ENCODE data around the gene NUAK2.

The NUAK2 gene

DNA sequence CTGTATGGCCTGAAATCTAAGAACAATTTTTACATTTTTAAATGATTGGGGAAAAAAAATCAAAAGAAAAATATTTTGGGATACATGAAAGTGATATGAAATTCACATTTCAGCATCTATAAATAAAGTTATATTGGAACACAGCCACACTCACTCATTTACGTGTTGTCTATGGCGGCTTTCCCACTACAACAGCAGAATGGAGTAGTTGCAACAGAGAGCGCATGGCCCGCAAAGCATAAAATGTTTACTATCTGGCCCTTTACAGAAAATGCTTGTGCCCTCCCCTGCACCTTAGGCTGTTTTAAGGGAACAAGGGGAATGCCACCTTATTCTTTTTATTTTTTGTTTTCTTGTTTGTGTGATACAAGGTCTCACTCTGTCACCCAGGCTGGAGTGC lies 31.6 kb upstream of the NUAK2 start:
- no peaks in the 10 kb centered on the region for H3K36me3 Mint-ChIP-seq (ENCODE audit: low read depth)
- H3K9me3 Mint-ChIP-seq, result no peaks in the 10 kb centered on the region
- no peak overlapping the region for H3K27ac Mint-ChIP-seq
- H3K4me1 Mint-ChIP-seq (ENCODE audit: low read depth), result no peaks in the 10 kb centered on the region
- H3K27me3 Mint-ChIP-seq (ENCODE audit: low read depth), result peaks cover 27% of the 10 kb centered on the region
- no peak overlapping the region for H3K4me3 Mint-ChIP-seq

DNA sequence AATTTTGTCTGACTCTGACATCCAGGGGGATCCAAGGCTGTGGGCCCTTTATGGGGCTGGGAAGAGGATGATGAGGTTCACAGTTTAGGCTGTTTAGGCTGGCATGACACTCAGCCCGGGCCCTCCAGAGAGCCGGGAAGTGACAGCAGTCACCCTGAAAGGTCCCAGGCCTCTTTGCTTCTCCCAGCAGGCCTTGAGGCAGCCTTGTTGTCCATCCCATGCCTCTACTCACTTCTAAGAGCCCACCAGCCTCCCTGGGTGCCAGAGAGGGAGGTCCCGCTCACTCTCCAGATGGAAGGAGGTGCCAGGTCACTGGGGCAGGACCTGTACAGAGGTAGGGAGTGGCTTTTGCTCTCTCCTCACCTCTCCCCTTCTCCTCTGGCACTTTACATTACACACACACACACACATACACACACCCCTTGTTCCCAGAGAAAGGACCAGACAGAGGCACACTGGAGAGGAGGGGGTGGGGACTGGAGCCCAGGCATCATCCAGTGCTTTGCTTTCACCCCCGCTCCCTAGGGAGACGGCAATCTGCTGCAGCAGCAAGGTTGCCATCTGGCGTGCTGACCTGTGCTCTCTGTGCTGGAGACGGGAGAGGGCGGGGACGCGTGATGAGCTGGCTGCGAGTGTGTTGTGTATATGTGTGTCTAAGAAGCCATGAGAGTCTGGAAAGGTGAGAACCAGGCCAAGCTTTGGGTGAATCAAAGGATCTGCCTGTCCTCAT lies 30.6 kb upstream of the NUAK2 start:
- peaks cover 25% of the 10 kb centered on the region for H3K27me3 Mint-ChIP-seq (ENCODE audit: low read depth)
- H3K9me3 Mint-ChIP-seq, result no peaks in the 10 kb centered on the region
- no peak overlapping the region for H3K4me3 Mint-ChIP-seq
- no peaks in the 10 kb centered on the region for H3K4me1 Mint-ChIP-seq (ENCODE audit: low read depth)
- no peaks in the 10 kb centered on the region for H3K36me3 Mint-ChIP-seq (ENCODE audit: low read depth)
- no peak overlapping the region for H3K27ac Mint-ChIP-seq

DNA sequence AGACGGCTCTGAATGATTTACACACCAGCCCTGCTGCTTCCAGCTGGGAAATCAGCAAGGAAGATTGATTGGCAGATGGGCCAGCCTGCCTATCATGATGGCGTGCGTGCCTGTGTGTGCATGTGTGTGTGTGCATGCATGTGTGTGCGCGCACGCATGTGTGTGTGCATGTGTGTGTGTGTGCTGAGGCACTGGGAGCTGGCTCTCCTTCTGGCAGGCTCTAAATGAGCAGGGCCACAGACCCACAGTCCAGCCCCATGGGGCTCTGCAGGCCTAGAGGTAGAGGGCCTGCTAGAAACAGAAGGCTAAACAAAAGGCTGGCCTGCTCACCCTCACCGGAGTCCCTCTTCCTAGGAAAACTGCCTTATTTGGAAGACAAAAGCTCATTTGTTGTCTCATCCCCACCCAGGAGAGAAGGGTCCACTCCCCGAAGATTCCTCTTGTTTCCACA lies 29.2 kb upstream of the NUAK2 start:
- Mint-ChIP-seq H3K4me1 (ENCODE audit: low read depth) (no peaks in the 10 kb centered on the region), H3K27me3 (ENCODE audit: low read depth) (peaks cover 40% of the 10 kb centered on the region), H3K4me3 (no peak overlapping the region), H3K36me3 (ENCODE audit: low read depth) (no peaks in the 10 kb centered on the region), H3K27ac (no peak overlapping the region), H3K9me3 (no peaks in the 10 kb centered on the region)

DNA sequence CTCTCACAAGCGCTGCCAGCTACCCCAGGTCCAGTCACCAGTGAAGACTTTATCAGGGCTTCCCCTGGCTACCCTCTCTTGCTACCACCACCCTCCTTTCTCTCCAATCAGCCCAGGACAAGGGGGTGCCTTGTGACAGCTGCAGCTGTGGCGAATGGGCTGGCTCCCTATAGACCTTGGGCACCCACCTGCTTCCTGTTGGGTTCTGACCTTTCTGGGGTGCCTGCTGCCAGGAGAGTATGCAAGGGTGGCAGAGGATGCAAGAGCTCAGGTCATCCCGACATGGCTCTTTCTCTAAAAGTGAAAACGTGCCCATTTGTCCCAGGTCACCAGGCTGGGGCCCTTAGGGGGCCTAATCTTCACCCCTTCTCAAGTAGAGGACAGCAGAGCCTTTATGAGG lies 28.6 kb upstream of the NUAK2 start:
- no peaks in the 10 kb centered on the region for H3K36me3 Mint-ChIP-seq (ENCODE audit: low read depth)
- no peak overlapping the region for H3K27ac Mint-ChIP-seq
- H3K4me1 Mint-ChIP-seq (ENCODE audit: low read depth), result no peaks in the 10 kb centered on the region
- H3K4me3 Mint-ChIP-seq, result no peak overlapping the region
- no peaks in the 10 kb centered on the region for H3K9me3 Mint-ChIP-seq
- peaks cover 46% of the 10 kb centered on the region for H3K27me3 Mint-ChIP-seq (ENCODE audit: low read depth)

DNA sequence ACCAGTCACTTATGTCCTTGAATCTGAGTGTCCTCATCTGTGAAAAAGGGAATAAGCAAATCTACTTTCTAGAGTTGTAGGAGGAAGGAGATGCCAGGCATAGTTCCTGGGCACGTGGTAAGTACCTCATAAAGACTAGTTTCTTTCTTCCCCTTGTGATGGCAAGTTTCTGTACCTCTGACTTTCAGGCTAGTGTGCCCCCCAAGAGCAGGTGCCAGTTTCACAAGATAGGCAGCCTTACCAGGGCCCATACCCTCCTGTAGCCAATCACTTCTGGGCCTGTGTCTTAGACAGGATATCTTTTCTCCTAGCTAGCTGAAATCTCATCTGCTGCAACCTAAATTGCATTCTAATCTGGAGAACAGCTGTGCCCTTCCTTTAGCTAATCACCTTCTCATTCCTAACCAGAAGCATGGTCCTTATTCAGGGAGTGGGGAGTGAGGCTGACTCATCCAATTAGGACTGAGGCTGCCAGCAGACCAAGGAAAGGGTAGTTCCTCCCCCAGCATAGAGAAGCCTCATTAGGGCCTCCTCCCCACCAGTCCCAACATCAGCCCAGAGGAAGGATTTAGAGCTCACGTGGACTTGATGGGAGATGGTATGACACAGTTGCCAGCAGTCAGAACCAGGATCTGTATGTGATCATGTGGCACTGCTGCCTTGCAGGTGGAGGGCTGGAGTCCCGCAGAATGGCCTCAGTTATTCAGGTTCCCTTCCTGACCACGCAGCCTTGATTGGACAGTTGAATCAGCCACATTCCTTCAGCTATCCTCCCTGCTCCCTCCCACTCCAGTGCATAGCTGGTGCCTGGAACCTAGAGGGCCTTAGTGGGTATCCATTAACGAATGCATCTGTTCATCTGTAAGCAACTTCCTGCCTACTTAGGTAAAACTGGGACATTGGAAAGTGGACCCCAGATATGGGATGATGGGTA lies 27.3 kb upstream of the NUAK2 start:
- H3K36me3 Mint-ChIP-seq (ENCODE audit: low read depth), result no peaks in the 10 kb centered on the region
- no peaks in the 10 kb centered on the region for H3K9me3 Mint-ChIP-seq
- peaks cover 57% of the 10 kb centered on the region for H3K27me3 Mint-ChIP-seq (ENCODE audit: low read depth)
- H3K4me3 Mint-ChIP-seq, result no peak overlapping the region
- peaks cover 7% of the 10 kb centered on the region for H3K4me1 Mint-ChIP-seq (ENCODE audit: low read depth)
- H3K27ac Mint-ChIP-seq, result no peak overlapping the region

DNA sequence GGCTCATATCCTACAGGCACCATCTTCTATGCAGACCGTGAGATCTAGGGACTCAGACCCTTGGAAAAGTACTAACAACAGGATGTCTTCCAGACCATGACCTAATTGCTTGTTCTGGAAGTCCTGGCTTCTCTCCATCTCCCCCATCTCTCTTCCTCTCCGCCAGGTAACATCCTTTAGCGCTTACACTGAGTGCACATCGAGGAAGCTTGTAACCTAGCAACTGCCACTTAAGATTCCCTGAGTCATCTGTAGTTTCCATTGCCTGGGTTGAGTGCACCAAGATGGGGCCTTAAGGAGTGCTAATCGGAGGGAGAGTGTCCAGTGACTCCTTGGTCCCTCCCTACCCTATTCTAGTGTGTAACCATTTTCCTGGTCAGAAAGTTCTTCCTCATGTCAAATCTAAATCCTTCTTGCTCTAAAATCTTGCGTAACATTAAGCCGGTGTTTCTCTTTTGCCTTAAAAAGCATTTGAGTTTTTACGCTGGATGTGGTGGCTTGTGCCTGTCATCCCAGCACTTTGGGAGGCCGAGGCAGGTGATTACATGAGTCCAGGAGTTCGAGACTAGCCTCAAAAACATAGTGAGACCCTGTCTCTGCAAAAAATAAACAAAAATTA lies 25.5 kb upstream of the NUAK2 start:
- Mint-ChIP-seq H3K27ac (no peak overlapping the region), H3K27me3 (ENCODE audit: low read depth) (peaks cover 65% of the 10 kb centered on the region), H3K4me1 (ENCODE audit: low read depth) (peaks cover 7% of the 10 kb centered on the region)

DNA sequence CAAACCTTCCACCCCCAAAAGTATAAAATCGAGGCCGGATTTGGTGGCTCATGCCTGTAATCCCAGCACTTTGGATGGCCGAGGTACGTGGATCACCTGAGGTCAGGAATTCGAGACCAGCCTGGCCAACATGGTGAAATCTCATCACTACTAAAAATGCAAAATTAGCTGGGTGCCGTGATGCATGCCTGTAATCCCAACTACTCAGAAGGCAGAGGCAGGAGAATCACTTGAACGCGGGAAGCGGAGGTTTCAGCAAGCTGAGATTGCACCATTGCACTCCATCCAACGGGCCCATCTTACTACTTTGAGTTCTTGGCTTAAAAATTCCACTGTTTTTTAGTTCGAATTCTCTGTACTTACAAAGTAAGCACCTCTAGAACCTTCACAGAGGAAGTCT lies 24.2 kb upstream of the NUAK2 start:
- H3K4me1 Mint-ChIP-seq (ENCODE audit: low read depth), result peaks cover 7% of the 10 kb centered on the region
- H3K4me3 Mint-ChIP-seq, result no peak overlapping the region
- H3K36me3 Mint-ChIP-seq (ENCODE audit: low read depth), result no peaks in the 10 kb centered on the region
- peaks cover 76% of the 10 kb centered on the region for H3K27me3 Mint-ChIP-seq (ENCODE audit: low read depth)
- no peaks in the 10 kb centered on the region for H3K9me3 Mint-ChIP-seq
- H3K27ac Mint-ChIP-seq, result no peak overlapping the region

More for the DNA sequence above, 25.5 kb upstream of the NUAK2 start:
- Mint-ChIP-seq H3K9me3 (no peaks in the 10 kb centered on the region), H3K36me3 (ENCODE audit: low read depth) (no peaks in the 10 kb centered on the region), H3K4me3 (no peak overlapping the region)

DNA sequence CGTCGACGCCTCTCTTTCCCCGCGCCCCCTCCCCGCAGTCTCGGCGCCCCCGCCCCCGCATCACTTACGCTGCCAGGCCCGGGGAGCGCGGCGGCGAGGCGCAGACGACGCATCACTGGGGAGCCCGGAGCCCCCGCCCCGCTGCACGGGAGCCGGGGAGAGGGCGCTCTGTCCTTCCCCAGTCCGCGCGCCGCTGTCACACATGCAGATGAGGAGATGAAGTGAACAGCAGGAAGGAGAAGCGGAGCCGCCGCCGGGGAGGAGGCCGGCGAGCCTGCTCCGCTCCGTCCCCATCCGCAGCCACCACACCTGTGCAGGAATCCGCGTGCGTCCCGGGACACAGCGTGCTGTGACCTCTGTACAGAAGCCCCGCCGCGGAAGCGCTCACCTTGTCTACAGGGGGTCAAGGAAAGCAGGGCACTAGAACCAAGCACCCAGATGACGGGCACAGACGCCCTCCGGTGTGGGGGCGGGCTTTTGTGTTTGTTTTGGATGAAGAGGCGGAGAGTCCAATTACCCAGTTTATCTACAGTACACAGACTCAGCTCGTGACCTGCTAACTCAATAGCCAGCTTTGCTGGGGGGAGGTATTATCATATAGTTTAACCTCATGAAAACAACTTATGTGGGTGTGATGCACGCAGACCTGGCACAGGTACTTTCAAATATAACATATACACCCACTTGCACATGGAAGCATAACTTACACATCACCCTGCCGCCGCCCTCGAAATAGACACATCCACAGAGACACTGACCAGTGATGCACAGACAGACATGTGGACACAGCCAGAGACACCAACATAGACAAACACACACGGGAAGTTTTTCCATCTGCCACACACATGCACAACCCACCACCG lies 22.8 kb upstream of the NUAK2 start:
- no peaks in the 10 kb centered on the region for H3K9me3 Mint-ChIP-seq
- no peak overlapping the region for H3K27ac Mint-ChIP-seq
- peak overlapping the region; percentile 40 for H3K4me3 Mint-ChIP-seq
- peaks cover 72% of the 10 kb centered on the region for H3K27me3 Mint-ChIP-seq (ENCODE audit: low read depth)
- H3K36me3 Mint-ChIP-seq (ENCODE audit: low read depth), result no peaks in the 10 kb centered on the region
- peaks cover 7% of the 10 kb centered on the region for H3K4me1 Mint-ChIP-seq (ENCODE audit: low read depth)

DNA sequence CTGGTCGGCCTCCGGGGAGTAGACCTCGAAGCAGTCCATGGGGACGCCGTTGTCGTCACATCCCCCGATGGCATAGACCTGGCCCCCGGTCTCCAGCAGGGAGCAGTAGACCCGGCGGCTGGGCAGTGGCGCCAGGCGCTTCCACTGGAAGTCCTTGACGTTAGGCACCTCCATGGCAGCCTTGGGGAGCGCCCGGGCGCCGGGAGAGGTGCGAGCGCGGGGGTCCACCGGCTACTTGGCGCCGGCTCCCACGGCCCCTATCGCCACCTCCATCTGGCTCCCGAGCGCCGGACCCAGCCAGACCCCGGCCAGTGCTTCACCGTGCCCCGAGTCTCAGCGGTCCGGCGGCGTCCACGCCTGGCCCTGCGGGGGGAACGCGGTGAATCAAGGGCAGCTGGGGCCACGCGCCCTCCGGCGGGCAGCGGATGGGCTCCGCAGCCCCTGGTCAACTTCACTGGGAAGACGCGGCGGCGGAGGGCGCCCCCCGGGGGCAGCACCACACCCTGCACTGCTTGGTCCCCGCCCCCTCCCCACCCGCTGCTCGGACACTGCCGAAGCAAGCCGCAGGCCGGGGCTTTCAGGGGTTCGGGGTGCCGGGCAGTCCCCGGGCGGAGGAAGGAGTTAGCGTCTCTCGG lies 22.0 kb upstream of the NUAK2 start:
- no peaks in the 10 kb centered on the region for H3K9me3 Mint-ChIP-seq
- no peak overlapping the region for H3K4me3 Mint-ChIP-seq
- peaks cover 65% of the 10 kb centered on the region for H3K27me3 Mint-ChIP-seq (ENCODE audit: low read depth)
- H3K27ac Mint-ChIP-seq, result no peak overlapping the region
- no peaks in the 10 kb centered on the region for H3K36me3 Mint-ChIP-seq (ENCODE audit: low read depth)
- peaks cover 7% of the 10 kb centered on the region for H3K4me1 Mint-ChIP-seq (ENCODE audit: low read depth)

DNA sequence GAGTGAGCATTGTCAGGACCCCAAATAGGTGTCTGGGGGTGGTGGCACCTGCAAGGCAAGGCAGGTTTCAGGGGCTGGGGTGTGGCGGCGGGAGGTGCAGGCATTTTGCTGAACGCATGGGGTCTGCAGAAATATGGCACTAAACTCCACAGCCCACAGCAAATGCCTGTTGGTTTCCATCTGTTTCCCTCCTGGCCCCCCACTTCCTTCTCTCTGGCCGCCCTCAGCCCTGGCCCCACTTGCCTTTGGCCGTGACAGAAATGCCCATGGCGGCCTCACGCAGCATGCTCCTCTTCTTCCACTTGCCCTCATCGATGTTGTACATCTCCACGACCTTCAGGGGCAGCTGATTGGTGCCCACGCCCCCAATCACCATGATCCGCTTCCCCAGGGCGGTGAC lies 21.4 kb upstream of the NUAK2 start:
- Mint-ChIP-seq H3K9me3 (no peaks in the 10 kb centered on the region), H3K4me1 (ENCODE audit: low read depth) (peaks cover 7% of the 10 kb centered on the region), H3K36me3 (ENCODE audit: low read depth) (no peaks in the 10 kb centered on the region), H3K27ac (no peak overlapping the region), H3K27me3 (ENCODE audit: low read depth) (peaks cover 61% of the 10 kb centered on the region), H3K4me3 (no peak overlapping the region)

DNA sequence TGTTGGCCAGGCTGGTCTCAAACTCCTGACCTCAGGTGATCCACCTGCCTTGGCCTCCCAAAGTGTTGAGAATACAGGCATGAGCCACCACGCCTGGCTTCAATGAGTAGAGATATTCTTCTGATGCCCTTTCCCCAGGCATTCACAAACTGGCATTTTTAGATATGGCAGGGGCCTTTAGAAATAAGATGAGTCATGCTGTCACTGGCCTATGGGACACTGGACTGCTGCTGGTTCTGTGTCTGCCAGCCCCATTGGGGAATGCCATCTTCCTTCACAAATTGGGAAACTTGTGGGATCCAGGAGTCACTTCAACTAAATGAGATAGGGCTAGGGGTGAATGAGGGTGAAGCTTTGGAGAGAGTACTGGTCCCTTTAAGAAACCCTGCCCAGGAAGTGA lies 19.1 kb upstream of the NUAK2 start:
- H3K4me1 Mint-ChIP-seq (ENCODE audit: low read depth), result peaks cover 7% of the 10 kb centered on the region
- no peak overlapping the region for H3K27ac Mint-ChIP-seq
- H3K4me3 Mint-ChIP-seq, result no peak overlapping the region
- no peaks in the 10 kb centered on the region for H3K36me3 Mint-ChIP-seq (ENCODE audit: low read depth)
- peaks cover 57% of the 10 kb centered on the region for H3K27me3 Mint-ChIP-seq (ENCODE audit: low read depth)
- H3K9me3 Mint-ChIP-seq, result no peaks in the 10 kb centered on the region

DNA sequence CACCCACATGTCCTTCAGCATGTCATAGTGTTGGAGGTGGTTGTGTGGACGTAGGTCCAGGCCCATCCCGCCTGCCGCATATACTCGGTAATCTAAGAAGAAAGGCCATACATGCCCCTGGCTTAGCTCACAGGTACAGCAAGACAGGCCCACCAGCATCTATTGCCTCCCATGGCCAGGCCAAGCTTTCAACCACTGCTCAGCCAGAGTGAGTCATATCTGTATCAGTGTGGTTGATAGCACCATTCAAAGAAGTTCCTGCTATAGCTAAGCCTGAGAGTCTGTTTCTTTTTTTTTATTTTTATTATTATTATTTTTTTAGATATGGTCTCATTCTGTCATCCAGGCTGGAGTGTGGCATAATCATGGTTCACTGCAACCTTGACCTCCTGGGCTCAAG lies 18.2 kb upstream of the NUAK2 start:
- Mint-ChIP-seq H3K36me3 (ENCODE audit: low read depth) (no peaks in the 10 kb centered on the region), H3K27me3 (ENCODE audit: low read depth) (peaks cover 47% of the 10 kb centered on the region), H3K9me3 (no peaks in the 10 kb centered on the region), H3K4me3 (no peak overlapping the region), H3K27ac (no peak overlapping the region), H3K4me1 (ENCODE audit: low read depth) (peaks cover 7% of the 10 kb centered on the region)

DNA sequence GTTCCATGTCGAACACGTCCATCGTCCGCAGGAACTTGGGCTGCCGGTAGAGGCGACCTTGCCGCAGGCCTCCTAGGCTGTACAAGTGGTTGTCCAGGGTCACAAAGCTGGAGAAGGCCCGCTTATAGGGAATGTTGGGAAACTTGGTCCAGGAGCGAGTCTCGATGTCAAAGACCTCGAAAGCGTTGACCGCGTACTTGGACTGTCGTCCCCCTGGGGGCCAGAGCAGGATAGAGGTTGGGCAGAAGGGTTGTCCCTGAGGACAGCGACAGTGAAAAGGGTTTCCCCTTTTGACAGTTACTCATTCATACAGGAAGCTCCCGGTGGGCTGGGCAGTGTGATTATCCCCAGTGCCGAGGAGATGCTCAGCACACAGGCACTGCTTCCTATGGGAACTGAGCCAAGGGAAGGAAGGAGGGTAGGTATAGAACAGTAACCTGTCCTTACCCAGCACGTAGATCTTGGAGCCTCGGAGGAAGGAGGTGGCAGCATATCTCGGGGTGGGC lies 17.7 kb upstream of the NUAK2 start:
- Mint-ChIP-seq H3K27ac (no peak overlapping the region), H3K36me3 (ENCODE audit: low read depth) (no peaks in the 10 kb centered on the region), H3K27me3 (ENCODE audit: low read depth) (peaks cover 47% of the 10 kb centered on the region), H3K4me1 (ENCODE audit: low read depth) (peaks cover 2% of the 10 kb centered on the region), H3K4me3 (no peak overlapping the region), H3K9me3 (no peaks in the 10 kb centered on the region)

Data from T-helper 1 cell treated with Interleukin-12 subunit alpha and Interleukin-12 subunit beta and Interleukin-4 antibody, amounts not matched to agents 30 μg/mL and 1 μg/mL, for 36 hours (primary cell).